ENCODE data around the gene BRAT1.

Gene BRAT1

GRCh38 chr7:2553108-2553507 is 2.2 kb downstream of the BRAT1 start:
- Histone ChIP-seq H3K79me2 (ENCODE audit: control insufficient read depth, insufficient read depth, low read length) (peaks cover 11% of the 10 kb centered on the region), H3K36me3 (ENCODE audit: control insufficient read depth, insufficient read depth, low read length) (peaks cover 1% of the 10 kb centered on the region), H3K56ac (ENCODE audit: low read length) (no peak overlapping the region), H2BK15ac (replicated peaks; ENCODE audit: low read depth) (no peak overlapping the region), H2BK5ac (ENCODE audit: low read length) (no peak overlapping the region), H3K4me3 (ENCODE audit: low read length) (no peak overlapping the region), H3K4ac (ENCODE audit: low read depth, low read length) (no peak overlapping the region), H3K23ac (ENCODE audit: low read length) (no peak overlapping the region), H3K18ac (ENCODE audit: low read length) (no peak overlapping the region), H3K27me3 (ENCODE audit: insufficient read depth, low read length, poor library complexity) (no peaks in the 10 kb centered on the region), H3K9ac (ENCODE audit: low read length) (no peak overlapping the region), H2BK120ac (ENCODE audit: low read depth, low read length) (no peak overlapping the region), H3K79me1 (ENCODE audit: low read length) (peaks cover 10% of the 10 kb centered on the region), H3K4me2 (ENCODE audit: low read length) (no peak overlapping the region), H3K4me1 (ENCODE audit: control insufficient read depth, low read depth, low read length) (no peaks in the 10 kb centered on the region), H3K27ac (ENCODE audit: low read depth, low read length) (no peak overlapping the region), H4K5ac (ENCODE audit: low read length) (no peak overlapping the region), H4K8ac (ENCODE audit: low read depth, low read length) (no peak overlapping the region), H2AK5ac (ENCODE audit: low read length) (no peak overlapping the region)
- no peak for DNase-seq
- no CpG with 5 or more reads among the region's 10 CpGs for WGBS (ENCODE audit: extremely low coverage, insufficient coverage, low lambda C conversion rate)

GRCh38 chr7:2551418-2551817 is 3.9 kb downstream of the BRAT1 start:
- Histone ChIP-seq H3K36me3 (ENCODE audit: control insufficient read depth, insufficient read depth, low read length) (peaks cover 8% of the 10 kb centered on the region), H3K4me1 (ENCODE audit: control insufficient read depth, low read depth, low read length) (no peaks in the 10 kb centered on the region), H3K27me3 (ENCODE audit: insufficient read depth, low read length, poor library complexity) (no peaks in the 10 kb centered on the region), H3K79me2 (ENCODE audit: control insufficient read depth, insufficient read depth, low read length) (peaks cover 11% of the 10 kb centered on the region), H3K9ac (ENCODE audit: low read length) (no peak overlapping the region), H3K79me1 (ENCODE audit: low read length) (peaks cover 11% of the 10 kb centered on the region), H2BK15ac (replicated peaks; ENCODE audit: low read depth) (no peak overlapping the region), H3K56ac (ENCODE audit: low read length) (no peak overlapping the region), H2AK5ac (ENCODE audit: low read length) (no peak overlapping the region), H4K8ac (ENCODE audit: low read depth, low read length) (no peak overlapping the region), H3K18ac (ENCODE audit: low read length) (no peak overlapping the region), H4K5ac (ENCODE audit: low read length) (no peak overlapping the region), H3K4me2 (ENCODE audit: low read length) (no peak overlapping the region), H2BK120ac (ENCODE audit: low read depth, low read length) (no peak overlapping the region), H3K27ac (ENCODE audit: low read depth, low read length) (no peak overlapping the region), H3K4me3 (ENCODE audit: low read length) (no peak overlapping the region), H3K23ac (ENCODE audit: low read length) (no peak overlapping the region), H3K4ac (ENCODE audit: low read depth, low read length) (no peak overlapping the region), H2BK5ac (ENCODE audit: low read length) (no peak overlapping the region)
- WGBS (ENCODE audit: extremely low coverage, insufficient coverage, low lambda C conversion rate) = no CpG with 5 or more reads among the region's 8 CpGs
- DNase-seq = no peak

GRCh38 chr7:2546776-2547586 is 8.3 kb downstream of the BRAT1 start:
- H3K4ac ChIP-seq (ENCODE audit: low read depth, low read length) = no peak overlapping the region

GRCh38 chr7:2545746-2546425 is 9.4 kb downstream of the BRAT1 start:
- no peak overlapping the region for H2BK15ac ChIP-seq (replicated peaks; ENCODE audit: low read depth)
- H3K18ac ChIP-seq (ENCODE audit: low read length) = no peak overlapping the region
- H2AK5ac ChIP-seq (ENCODE audit: low read length) = no peak overlapping the region
- DNase-seq = no peak
- H3K4me2 ChIP-seq (ENCODE audit: low read length) = no peak overlapping the region
- H3K4me1 ChIP-seq (ENCODE audit: control insufficient read depth, low read depth, low read length) = no peaks in the 10 kb centered on the region
- H3K23ac ChIP-seq (ENCODE audit: low read length) = no peak overlapping the region
- no peak overlapping the region for H4K8ac ChIP-seq (ENCODE audit: low read depth, low read length)
- H3K36me3 ChIP-seq (ENCODE audit: control insufficient read depth, insufficient read depth, low read length) = peaks cover 10% of the 10 kb centered on the region
- no peak overlapping the region for H4K5ac ChIP-seq (ENCODE audit: low read length)
- H3K79me2 ChIP-seq (ENCODE audit: control insufficient read depth, insufficient read depth, low read length) = no peaks in the 10 kb centered on the region
- no peaks in the 10 kb centered on the region for H3K27me3 ChIP-seq (ENCODE audit: insufficient read depth, low read length, poor library complexity)
- H3K27ac ChIP-seq (ENCODE audit: low read depth, low read length) = no peak overlapping the region
- H3K79me1 ChIP-seq (ENCODE audit: low read length) = peaks cover 1% of the 10 kb centered on the region
- no peak overlapping the region for H2BK120ac ChIP-seq (ENCODE audit: low read depth, low read length)
- no peak overlapping the region for H3K56ac ChIP-seq (ENCODE audit: low read length)
- WGBS (ENCODE audit: extremely low coverage, insufficient coverage, low lambda C conversion rate) = no CpG with 5 or more reads among the region's 20 CpGs
- no peak overlapping the region for H3K9ac ChIP-seq (ENCODE audit: low read length)
- H2BK5ac ChIP-seq (ENCODE audit: low read length) = no peak overlapping the region
- H3K4ac ChIP-seq (ENCODE audit: low read depth, low read length) = no peak overlapping the region
- no peak overlapping the region for H3K4me3 ChIP-seq (ENCODE audit: low read length)

More at GRCh38 chr7:2546776-2547586, 8.3 kb downstream of the BRAT1 start:
- no peaks in the 10 kb centered on the region for H3K4me1 ChIP-seq (ENCODE audit: control insufficient read depth, low read depth, low read length)
- H3K9ac ChIP-seq (ENCODE audit: low read length) = no peak overlapping the region
- no peak overlapping the region for H2BK15ac ChIP-seq (replicated peaks; ENCODE audit: low read depth)
- no peak overlapping the region for H3K23ac ChIP-seq (ENCODE audit: low read length)
- no peak for DNase-seq
- H3K56ac ChIP-seq (ENCODE audit: low read length) = no peak overlapping the region
- H3K27ac ChIP-seq (ENCODE audit: low read depth, low read length) = no peak overlapping the region
- H3K4me3 ChIP-seq (ENCODE audit: low read length) = no peak overlapping the region
- H3K27me3 ChIP-seq (ENCODE audit: insufficient read depth, low read length, poor library complexity) = no peaks in the 10 kb centered on the region
- no peak overlapping the region for H2BK120ac ChIP-seq (ENCODE audit: low read depth, low read length)
- no peak overlapping the region for H4K8ac ChIP-seq (ENCODE audit: low read depth, low read length)
- H3K36me3 ChIP-seq (ENCODE audit: control insufficient read depth, insufficient read depth, low read length) = peaks cover 10% of the 10 kb centered on the region
- no peak overlapping the region for H4K5ac ChIP-seq (ENCODE audit: low read length)
- H2BK5ac ChIP-seq (ENCODE audit: low read length) = no peak overlapping the region
- WGBS (ENCODE audit: extremely low coverage, insufficient coverage, low lambda C conversion rate) = no CpG with 5 or more reads among the region's 31 CpGs
- H3K18ac ChIP-seq (ENCODE audit: low read length) = no peak overlapping the region
- no peak overlapping the region for H2AK5ac ChIP-seq (ENCODE audit: low read length)
- H3K4me2 ChIP-seq (ENCODE audit: low read length) = no peak overlapping the region
- H3K79me1 ChIP-seq (ENCODE audit: low read length) = peaks cover 1% of the 10 kb centered on the region
- H3K79me2 ChIP-seq (ENCODE audit: control insufficient read depth, insufficient read depth, low read length) = no peaks in the 10 kb centered on the region

- Histone ChIP-seq H3K9ac (ENCODE audit: low read length) (no peak overlapping the region), H2BK120ac (ENCODE audit: low read depth, low read length) (no peak overlapping the region), H3K4me3 (ENCODE audit: low read length) (no peak overlapping the region), H3K4me1 (ENCODE audit: control insufficient read depth, low read depth, low read length) (no peaks in the 10 kb centered on the region), H4K8ac (ENCODE audit: low read depth, low read length) (no peak overlapping the region), H3K79me2 (ENCODE audit: control insufficient read depth, insufficient read depth, low read length) (no peaks in the 10 kb centered on the region), H3K18ac (ENCODE audit: low read length) (no peak overlapping the region), H3K27me3 (ENCODE audit: insufficient read depth, low read length, poor library complexity) (no peaks in the 10 kb centered on the region), H3K27ac (ENCODE audit: low read depth, low read length) (no peak overlapping the region), H4K5ac (ENCODE audit: low read length) (no peak overlapping the region), H3K4ac (ENCODE audit: low read depth, low read length) (no peak overlapping the region), H3K36me3 (ENCODE audit: control insufficient read depth, insufficient read depth, low read length) (peaks cover 10% of the 10 kb centered on the region), H2AK5ac (ENCODE audit: low read length) (no peak overlapping the region), H2BK5ac (ENCODE audit: low read length) (no peak overlapping the region), H3K23ac (ENCODE audit: low read length) (no peak overlapping the region), H3K79me1 (ENCODE audit: low read length) (peaks cover 1% of the 10 kb centered on the region), H3K56ac (ENCODE audit: low read length) (no peak overlapping the region), H2BK15ac (replicated peaks; ENCODE audit: low read depth) (no peak overlapping the region), H3K4me2 (ENCODE audit: low read length) (no peak overlapping the region)
- no CpG with 5 or more reads among the region's 23 CpGs for WGBS (ENCODE audit: extremely low coverage, insufficient coverage, low lambda C conversion rate)
- DNase-seq = no peak
Observed at GRCh38 chr7:2544541-2545188, 10.7 kb downstream of the BRAT1 start.
